KMS-11 (cell line): Measurements from ENCODE around the gene PAX4.

Source experiments
- H2AFZ ChIP-seq: fragments of 200-600 bp; sonication (generic); 2 replicates; pipeline ENCODE4 v1.6.1; 2016; ENCODE audit warnings: antibody characterized with exemption, mixed run types, low read depth
- H3K27ac ChIP-seq: fragments of 200-600 bp; sonication (generic); 2 replicates; pipeline ENCODE4 v1.6.1; 2016; ENCODE audit warnings: mild to moderate bottlenecking, mixed run types
- H3K27me3 ChIP-seq: fragments of 200-600 bp; sonication (generic); 2 replicates; pipeline ENCODE4 v1.6.1; 2017; ENCODE audit warnings: mild to moderate bottlenecking, low read depth, mixed run types, moderate library complexity; ENCODE audit not compliant: insufficient read depth
- H3K36me3 ChIP-seq: fragments of 200-600 bp; sonication (generic); 2 replicates; pipeline ENCODE4 v1.6.1; 2017; ENCODE audit warnings: mild to moderate bottlenecking, mixed run types; ENCODE audit not compliant: insufficient read depth
- H3K4me1 ChIP-seq: fragments of 200-600 bp; sonication (generic); 2 replicates; pipeline ENCODE4 v1.6.1; 2016; ENCODE audit warnings: mild to moderate bottlenecking, low read depth, mixed run types; ENCODE audit not compliant: poor library complexity, severe bottlenecking
- H3K4me2 ChIP-seq: fragments of 200-600 bp; sonication (generic); 2 replicates; pipeline ENCODE4 v1.7.0; 2016; ENCODE audit warnings: mild to moderate bottlenecking, mixed run types
- H3K4me3 ChIP-seq: fragments of 200-600 bp; sonication (generic); IDR thresholded peaks from 2 replicates; pipeline ENCODE4 v1.6.1; 2017; ENCODE audit warnings: low read depth, low read length, mixed read lengths; ENCODE audit not compliant: insufficient read depth
- H3K79me2 ChIP-seq: fragments of 200-600 bp; sonication (generic); 2 replicates; pipeline ENCODE4 v1.6.1; 2016; ENCODE audit warnings: low read depth, mixed run types; ENCODE audit not compliant: insufficient read depth
- H3K9ac ChIP-seq: fragments of 200-600 bp; sonication (generic); 2 replicates; pipeline ENCODE4 v1.6.1; 2016; ENCODE audit warnings: mild to moderate bottlenecking, mixed run types
- H4K20me1 ChIP-seq: fragments of 200-600 bp; sonication (generic); 2 replicates; pipeline ENCODE4 v1.6.1; 2016; ENCODE audit warnings: mild to moderate bottlenecking, mixed run types; ENCODE audit not compliant: insufficient read depth
- CTCF ChIP-seq: fragments of 200-600 bp; sonication (generic); conservative IDR thresholded peaks from 2 replicates; pipeline ENCODE4 v1.6.1; 2017; ENCODE audit warnings: low read depth, mild to moderate bottlenecking, antibody characterized with exemption, low read length, moderate library complexity, mixed read lengths

PAX4 gene

GRCh38 chr7:127566242-127566641 is 51.7 kb downstream of the PAX4 start:
- H3K4me3 ChIP-seq, result no peak overlapping the region
- H3K4me1 ChIP-seq, result no peaks in the 10 kb centered on the region
- no peaks in the 10 kb centered on the region for H3K36me3 ChIP-seq
- H2AFZ ChIP-seq, result no peak overlapping the region
- H4K20me1 ChIP-seq, result no peaks in the 10 kb centered on the region
- no peak overlapping the region for H3K27ac ChIP-seq
- H3K27me3 ChIP-seq, result no peaks in the 10 kb centered on the region
- H3K4me2 ChIP-seq, result no peak overlapping the region
- no peaks in the 10 kb centered on the region for H3K79me2 ChIP-seq
- H3K9ac ChIP-seq, result no peak overlapping the region
- TF ChIP-seq CTCF, result no peak
